ENCODE data around the gene DAB1.

Gene DAB1

GRCh38 chr1:57082711-57083439 is 341.0 kb downstream of the DAB1 start:
- Histone ChIP-seq H3K9me2 (replicated peaks; ENCODE audit: insufficient read depth, low read length) (no peaks in the 10 kb centered on the region), H3K36me3 (ENCODE audit: low read length) (no peaks in the 10 kb centered on the region), H3F3A (ENCODE audit: insufficient read depth) (no peaks in the 10 kb centered on the region), H3K4me3 (ENCODE audit: insufficient read depth, low read length, poor library complexity, severe bottlenecking) (no peak overlapping the region), H3K9ac (ENCODE audit: low read length) (no peak overlapping the region), H3K4me2 (ENCODE audit: low read depth, low read length, poor library complexity, severe bottlenecking) (no peak overlapping the region), H3K27me3 (ENCODE audit: low read length) (no peaks in the 10 kb centered on the region), H2AFZ (ENCODE audit: low read depth, low read length, severe bottlenecking) (no peak overlapping the region), H3K9me3 (ENCODE audit: insufficient read depth, low read length) (no peaks in the 10 kb centered on the region), H4K20me1 (ENCODE audit: low read depth, low read length) (no peaks in the 10 kb centered on the region), H3K79me2 (ENCODE audit: insufficient read depth, low read length) (no peaks in the 10 kb centered on the region), H3K27ac (ENCODE audit: low read depth, low read length) (no peak overlapping the region)
- TF ChIP-seq, protein P1, sequence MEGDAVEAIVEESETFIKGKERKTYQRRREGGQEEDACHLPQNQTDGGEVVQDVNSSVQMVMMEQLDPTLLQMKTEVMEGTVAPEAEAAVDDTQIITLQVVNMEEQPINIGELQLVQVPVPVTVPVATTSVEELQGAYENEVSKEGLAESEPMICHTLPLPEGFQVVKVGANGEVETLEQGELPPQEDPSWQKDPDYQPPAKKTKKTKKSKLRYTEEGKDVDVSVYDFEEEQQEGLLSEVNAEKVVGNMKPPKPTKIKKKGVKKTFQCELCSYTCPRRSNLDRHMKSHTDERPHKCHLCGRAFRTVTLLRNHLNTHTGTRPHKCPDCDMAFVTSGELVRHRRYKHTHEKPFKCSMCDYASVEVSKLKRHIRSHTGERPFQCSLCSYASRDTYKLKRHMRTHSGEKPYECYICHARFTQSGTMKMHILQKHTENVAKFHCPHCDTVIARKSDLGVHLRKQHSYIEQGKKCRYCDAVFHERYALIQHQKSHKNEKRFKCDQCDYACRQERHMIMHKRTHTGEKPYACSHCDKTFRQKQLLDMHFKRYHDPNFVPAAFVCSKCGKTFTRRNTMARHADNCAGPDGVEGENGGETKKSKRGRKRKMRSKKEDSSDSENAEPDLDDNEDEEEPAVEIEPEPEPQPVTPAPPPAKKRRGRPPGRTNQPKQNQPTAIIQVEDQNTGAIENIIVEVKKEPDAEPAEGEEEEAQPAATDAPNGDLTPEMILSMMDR (IDR thresholded peaks at IDR 0.05; ENCODE audit: insufficient read depth, low read length, poor library complexity, severe bottlenecking): no peak
- no peak for TF ChIP-seq EZH2phosphoT487 (conservative IDR thresholded peaks at IDR 0.05; ENCODE audit: low read length)

DNA sequence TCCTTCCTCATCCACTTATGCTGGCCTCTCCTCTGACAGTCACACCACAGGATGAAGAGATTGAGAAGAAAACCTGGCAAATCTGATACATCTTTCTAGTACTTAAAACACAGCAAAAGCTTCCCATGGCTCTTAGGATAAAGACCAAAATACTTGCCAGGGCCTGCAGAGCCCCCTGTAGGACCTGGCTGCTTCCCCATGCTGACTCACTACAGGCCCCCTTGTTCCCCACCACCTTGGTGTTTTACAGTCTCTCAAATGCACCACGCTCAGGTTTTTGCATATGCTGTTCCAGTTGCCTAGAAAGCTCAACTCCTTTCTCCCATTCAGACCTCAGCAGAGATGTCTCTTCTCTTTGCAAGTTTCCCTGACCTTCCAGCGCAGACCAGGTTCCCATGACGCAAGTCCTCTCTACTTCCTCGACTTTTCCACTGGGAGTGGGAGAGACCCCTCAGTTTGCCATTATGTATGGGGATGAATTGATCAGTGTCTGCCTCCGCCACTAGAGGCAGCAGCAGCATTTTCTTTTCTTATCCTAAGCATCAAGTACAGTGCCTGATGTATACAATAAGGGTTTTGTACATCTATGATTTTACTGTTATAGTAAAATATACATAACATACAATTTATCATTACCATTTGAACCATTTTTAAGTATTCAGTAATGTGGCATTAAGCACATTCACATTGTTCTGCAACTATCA is 344.3 kb downstream of the DAB1 start:
- no peaks in the 10 kb centered on the region for H3K9me2 ChIP-seq (replicated peaks; ENCODE audit: insufficient read depth, low read length)
- H3K9me3 ChIP-seq (ENCODE audit: insufficient read depth, low read length): no peaks in the 10 kb centered on the region
- H3K79me2 ChIP-seq (ENCODE audit: insufficient read depth, low read length): no peaks in the 10 kb centered on the region
- H3F3A ChIP-seq (ENCODE audit: insufficient read depth): no peaks in the 10 kb centered on the region
- no peaks in the 10 kb centered on the region for H4K20me1 ChIP-seq (ENCODE audit: low read depth, low read length)
- TF ChIP-seq, protein P1 (IDR thresholded peaks at IDR 0.05; ENCODE audit: insufficient read depth, low read length, poor library complexity, severe bottlenecking): no peak
- no peak for TF ChIP-seq EZH2phosphoT487 (conservative IDR thresholded peaks at IDR 0.05; ENCODE audit: low read length)
- no peak overlapping the region for H2AFZ ChIP-seq (ENCODE audit: low read depth, low read length, severe bottlenecking)
- no peaks in the 10 kb centered on the region for H3K36me3 ChIP-seq (ENCODE audit: low read length)
- no peak overlapping the region for H3K4me3 ChIP-seq (ENCODE audit: insufficient read depth, low read length, poor library complexity, severe bottlenecking)
- no peak overlapping the region for H3K4me2 ChIP-seq (ENCODE audit: low read depth, low read length, poor library complexity, severe bottlenecking)
- H3K27me3 ChIP-seq (ENCODE audit: low read length): no peaks in the 10 kb centered on the region
- no peak overlapping the region for H3K9ac ChIP-seq (ENCODE audit: low read length)
- no peak overlapping the region for H3K27ac ChIP-seq (ENCODE audit: low read depth, low read length)

DNA sequence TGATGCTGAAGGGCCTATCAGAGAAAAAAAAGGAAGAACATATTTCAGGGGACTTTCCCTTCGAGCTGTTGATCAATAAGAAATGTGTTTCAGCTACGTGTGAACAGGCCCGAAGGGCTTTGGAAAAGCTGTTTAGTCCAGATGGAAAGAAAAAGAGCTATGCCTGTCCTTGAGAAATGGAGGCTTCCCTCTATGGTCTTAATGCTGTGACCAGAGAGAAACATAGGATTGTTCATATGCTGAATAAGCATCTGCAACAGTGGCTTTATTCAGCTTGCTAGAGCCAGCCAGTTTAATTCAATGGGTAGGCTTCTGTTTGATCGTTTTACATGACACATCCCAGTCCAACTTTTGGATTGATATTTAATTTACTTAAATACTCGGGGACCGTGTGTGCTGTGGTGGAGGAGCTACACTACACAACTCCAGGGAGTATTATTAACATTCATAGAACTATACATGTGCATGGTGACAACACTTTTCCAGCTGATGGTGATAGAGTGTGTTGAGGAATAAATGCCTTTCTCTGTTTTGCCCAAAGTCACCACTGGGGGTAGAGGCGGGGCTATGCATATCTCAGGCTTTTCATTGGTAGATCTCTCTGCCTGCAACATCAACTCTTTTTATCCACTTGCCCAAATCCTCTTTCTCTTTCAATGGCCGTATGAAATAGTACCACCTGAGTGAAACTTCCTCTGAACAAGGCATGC is 351.3 kb downstream of the DAB1 start:
- Histone ChIP-seq H4K20me1 (ENCODE audit: low read depth, low read length) (no peaks in the 10 kb centered on the region), H3K9me2 (replicated peaks; ENCODE audit: insufficient read depth, low read length) (no peaks in the 10 kb centered on the region), H3K27ac (ENCODE audit: low read depth, low read length) (no peak overlapping the region), H3K36me3 (ENCODE audit: low read length) (no peaks in the 10 kb centered on the region), H2AFZ (ENCODE audit: low read depth, low read length, severe bottlenecking) (no peak overlapping the region), H3K9me3 (ENCODE audit: insufficient read depth, low read length) (no peaks in the 10 kb centered on the region), H3K79me2 (ENCODE audit: insufficient read depth, low read length) (no peaks in the 10 kb centered on the region), H3F3A (ENCODE audit: insufficient read depth) (no peaks in the 10 kb centered on the region), H3K4me2 (ENCODE audit: low read depth, low read length, poor library complexity, severe bottlenecking) (no peak overlapping the region), H3K27me3 (ENCODE audit: low read length) (no peaks in the 10 kb centered on the region), H3K4me3 (ENCODE audit: insufficient read depth, low read length, poor library complexity, severe bottlenecking) (no peak overlapping the region), H3K9ac (ENCODE audit: low read length) (no peak overlapping the region)
- no peak for TF ChIP-seq EZH2phosphoT487 (conservative IDR thresholded peaks at IDR 0.05; ENCODE audit: low read length)
- TF ChIP-seq, protein P1 (IDR thresholded peaks at IDR 0.05; ENCODE audit: insufficient read depth, low read length, poor library complexity, severe bottlenecking): no peak
